Astrocyte of the cerebellum (primary cell): ENCODE data around the gene SH3RF3.

Experiments
- DNase-seq: peaks from one replicate; pipeline ENCODE4 v3.0.0-alpha.2; 2011; ENCODE audit warnings: low read depth
- H3K4me3 ChIP-seq: 2 replicates; pipeline ENCODE4 v1.5.1; 2011; ENCODE audit warnings: mild to moderate bottlenecking, low read depth, low read length, moderate library complexity
- CTCF ChIP-seq: IDR thresholded peaks from 2 replicates; pipeline ENCODE4 v1.5.1; 2012; ENCODE audit warnings: low read length, low read depth, moderate library complexity, mild to moderate bottlenecking; ENCODE audit errors: missing control alignments
- in situ Hi-C: cut with HindIII; loops from 2 replicates; pipeline ENCODE4 v1.10.0; 2017; ENCODE audit warnings: low sequenced_read_pairs

SH3RF3 gene

DNA sequence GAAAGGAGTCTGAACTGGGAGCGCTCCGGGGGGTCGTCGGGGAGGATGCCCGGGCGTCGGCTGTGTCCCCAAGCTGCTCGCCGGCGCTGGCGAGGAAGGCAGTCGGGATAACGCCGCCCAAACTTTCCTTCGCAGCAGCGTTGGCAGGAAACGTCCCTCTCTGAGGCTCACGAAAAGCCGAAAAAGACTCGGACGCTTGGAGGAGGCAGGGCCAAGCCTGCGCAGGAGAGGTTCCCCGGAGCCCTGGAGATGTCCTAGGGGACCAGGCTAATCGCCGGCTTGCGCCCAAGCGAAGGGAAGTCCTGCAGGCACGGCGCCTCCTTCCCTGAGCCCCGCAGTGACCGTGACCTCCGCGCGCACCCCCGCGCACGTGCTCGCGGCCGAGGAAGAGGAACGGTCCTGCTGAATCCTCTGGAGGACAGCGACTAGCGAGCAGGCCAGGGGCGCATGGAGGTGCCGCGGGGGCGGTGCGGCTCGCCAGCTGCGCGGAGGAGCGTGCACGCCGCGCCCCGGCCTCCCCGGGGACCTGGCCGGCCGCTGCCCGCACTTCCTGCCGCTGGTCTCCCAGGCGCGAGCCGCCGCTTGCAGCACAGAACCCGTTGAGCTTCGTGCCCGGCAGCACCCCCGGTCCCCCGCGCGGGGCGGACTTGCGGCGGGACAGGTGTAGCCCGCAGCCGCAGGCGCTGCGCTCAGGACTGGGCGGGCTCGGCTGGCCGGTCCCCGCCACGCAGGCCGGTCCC lies at the start of gene SH3RF3:
SH3RF3 (plus strand) TSS at position 590 of the 740 bp plus-strand sequence.
- DNase-seq, result no peak
- in situ Hi-C loops, result no loop called here
- peak within 1 kb of the TSS; percentile 72 for H3K4me3 ChIP-seq
- no peak for TF ChIP-seq CTCF

GRCh38 chr2:109079590-109079989 lies 49.4 kb upstream of the SH3RF3 start:
- TF ChIP-seq CTCF, result no peak
- DNase-seq, result no peak
- no peak overlapping the region for H3K4me3 ChIP-seq
- in situ Hi-C loops, result no loop called here

DNA sequence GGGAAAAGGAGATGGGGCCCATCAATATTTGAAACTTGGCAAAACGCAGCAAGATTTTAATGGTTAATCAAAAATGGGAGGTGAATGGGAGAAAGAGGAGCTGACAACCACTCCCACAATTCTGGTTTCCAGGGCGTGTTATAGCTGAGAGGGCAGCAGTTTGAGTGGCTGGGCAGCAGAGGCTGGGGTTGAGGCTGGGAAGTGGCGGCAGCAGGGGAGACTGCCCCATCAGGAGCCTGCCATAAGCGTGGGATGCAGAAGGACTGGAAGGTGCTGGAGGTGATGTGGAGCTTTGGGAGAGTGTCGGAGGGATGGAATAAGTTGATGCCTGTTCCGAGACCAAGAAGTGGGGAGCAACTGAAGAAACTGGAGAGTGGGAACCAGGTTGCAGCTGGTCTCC lies 48.9 kb upstream of the SH3RF3 start:
- DNase-seq, result no peak
- no peak overlapping the region for H3K4me3 ChIP-seq
- in situ Hi-C loops, result no loop called here
- no peak for TF ChIP-seq CTCF

GRCh38 chr2:109080757-109081156 lies 48.2 kb upstream of the SH3RF3 start:
- TF ChIP-seq CTCF, result no peak
- no peak overlapping the region for H3K4me3 ChIP-seq
- in situ Hi-C loops, result no loop called here
- DNase-seq, result no peak

DNA sequence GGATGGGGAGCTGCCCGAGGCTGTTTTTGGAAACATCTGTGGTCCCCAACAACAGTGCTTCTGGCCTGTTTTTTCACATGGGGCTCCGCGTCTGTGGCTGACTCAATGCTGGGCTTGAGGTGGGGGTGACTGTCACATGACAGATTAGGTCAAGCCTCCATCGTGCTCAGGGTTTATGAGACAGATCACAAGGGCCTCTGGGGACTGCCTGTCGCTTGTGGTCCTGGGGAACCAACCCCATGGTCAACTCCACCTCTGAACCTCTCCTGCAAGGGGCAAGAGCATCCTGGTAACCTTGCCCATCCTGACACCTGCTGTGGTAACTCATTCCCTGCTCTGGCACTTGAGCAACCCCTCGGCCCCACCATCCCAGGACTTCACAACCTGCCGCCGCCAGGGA lies 47.6 kb upstream of the SH3RF3 start:
- in situ Hi-C loops, result no loop called here
- no peak for DNase-seq
- TF ChIP-seq CTCF, result no peak
- no peak overlapping the region for H3K4me3 ChIP-seq

- no peak overlapping the region for H3K4me3 ChIP-seq
- in situ Hi-C loops, result no loop called here
- TF ChIP-seq CTCF, result no peak
- no peak for DNase-seq
These were observed 45.2 kb upstream of the SH3RF3 start for GRCh38 chr2:109083771-109084170.
